ENCODE data around the gene ERAP2. TPM values are rescaled to one million over a fixed set of nuclear protein-coding genes. Genes with fewer than 3 reads are reported as not detected.

The ERAP2 gene
- total and polyA plus RNA-seq, 4 donors, result 2.9 to 5.7 (median 4.1) TPM

- no peaks in the 10 kb centered on the region for H3K36me3 ChIP-seq (ENCODE audit: control insufficient read depth, insufficient read depth, low read length)
- H3K9me3 ChIP-seq (ENCODE audit: control insufficient read depth, insufficient read depth, low read length), result no peaks in the 10 kb centered on the region
- no CpG with 5 or more reads among the region's 3 CpGs for WGBS (ENCODE audit: insufficient coverage)
- H3K27me3 ChIP-seq (ENCODE audit: control insufficient read depth, insufficient read depth, low read length), result no peaks in the 10 kb centered on the region
- no peak overlapping the region for H3K4me3 ChIP-seq (ENCODE audit: low read depth, low read length)
- H3K4me1 ChIP-seq (ENCODE audit: control insufficient read depth, insufficient read depth, low read length), result no peaks in the 10 kb centered on the region
- no peak overlapping the region for H3K27ac ChIP-seq (ENCODE audit: low read depth, low read length)
- no peak for DNase-seq (ENCODE audit: low read depth in 4 of 6, low spot score in 6 of 6)
Measured at GRCh38 chr5:96952118-96952750, 75.9 kb downstream of the ERAP2 start.

- no peak overlapping the region for H3K27ac ChIP-seq (ENCODE audit: low read depth, low read length)
Measured at GRCh38 chr5:96952974-96953730, 76.9 kb downstream of the ERAP2 start.

GRCh38 chr5:96957254-96958049, 81.2 kb downstream of the ERAP2 start:
- Histone ChIP-seq H3K4me3 (ENCODE audit: low read depth, low read length) (no peak overlapping the region), H3K36me3 (ENCODE audit: control insufficient read depth, insufficient read depth, low read length) (no peaks in the 10 kb centered on the region), H3K27ac (ENCODE audit: low read depth, low read length) (no peak overlapping the region), H3K4me1 (ENCODE audit: control insufficient read depth, insufficient read depth, low read length) (no peaks in the 10 kb centered on the region), H3K27me3 (ENCODE audit: control insufficient read depth, insufficient read depth, low read length) (no peaks in the 10 kb centered on the region), H3K9me3 (ENCODE audit: control insufficient read depth, insufficient read depth, low read length) (no peaks in the 10 kb centered on the region)
- DNase-seq (ENCODE audit: low read depth in 4 of 6, low spot score in 6 of 6), result no peak
- 90% methylated on average over 2 of the region's 4 CpGs for WGBS (ENCODE audit: insufficient coverage)

More at GRCh38 chr5:96952974-96953730, 76.9 kb downstream of the ERAP2 start:
- DNase-seq (ENCODE audit: low read depth in 4 of 6, low spot score in 6 of 6), result no peak
- WGBS (ENCODE audit: insufficient coverage), result no CpG with 5 or more reads among the region's 7 CpGs
- Histone ChIP-seq H3K36me3 (ENCODE audit: control insufficient read depth, insufficient read depth, low read length) (no peaks in the 10 kb centered on the region), H3K9me3 (ENCODE audit: control insufficient read depth, insufficient read depth, low read length) (no peaks in the 10 kb centered on the region), H3K27me3 (ENCODE audit: control insufficient read depth, insufficient read depth, low read length) (no peaks in the 10 kb centered on the region), H3K4me1 (ENCODE audit: control insufficient read depth, insufficient read depth, low read length) (no peaks in the 10 kb centered on the region), H3K4me3 (ENCODE audit: low read depth, low read length) (no peak overlapping the region)

- Histone ChIP-seq H3K27ac (ENCODE audit: low read depth, low read length) (no peak overlapping the region), H3K4me1 (ENCODE audit: control insufficient read depth, insufficient read depth, low read length) (no peaks in the 10 kb centered on the region), H3K4me3 (ENCODE audit: low read depth, low read length) (no peak overlapping the region), H3K36me3 (ENCODE audit: control insufficient read depth, insufficient read depth, low read length) (no peaks in the 10 kb centered on the region), H3K9me3 (ENCODE audit: control insufficient read depth, insufficient read depth, low read length) (no peaks in the 10 kb centered on the region), H3K27me3 (ENCODE audit: control insufficient read depth, insufficient read depth, low read length) (no peaks in the 10 kb centered on the region)
- 93% methylated on average over 4 of the region's 5 CpGs for WGBS (ENCODE audit: insufficient coverage)
- DNase-seq (ENCODE audit: low read depth in 4 of 6, low spot score in 6 of 6), result no peak
Measured at GRCh38 chr5:96958977-96959376, 82.7 kb downstream of the ERAP2 start.

GRCh38 chr5:96961053-96961452, 84.8 kb downstream of the ERAP2 start:
- Histone ChIP-seq H3K4me1 (ENCODE audit: control insufficient read depth, insufficient read depth, low read length) (no peaks in the 10 kb centered on the region), H3K4me3 (ENCODE audit: low read depth, low read length) (no peak overlapping the region), H3K9me3 (ENCODE audit: control insufficient read depth, insufficient read depth, low read length) (no peaks in the 10 kb centered on the region), H3K27ac (ENCODE audit: low read depth, low read length) (no peak overlapping the region), H3K27me3 (ENCODE audit: control insufficient read depth, insufficient read depth, low read length) (no peaks in the 10 kb centered on the region), H3K36me3 (ENCODE audit: control insufficient read depth, insufficient read depth, low read length) (no peaks in the 10 kb centered on the region)
- DNase-seq (ENCODE audit: low read depth in 4 of 6, low spot score in 6 of 6), result no peak
- WGBS (ENCODE audit: insufficient coverage), result no CpG with 5 or more reads among the region's 1 CpG

- H3K4me3 ChIP-seq (ENCODE audit: low read depth, low read length), result no peak overlapping the region
- H3K27me3 ChIP-seq (ENCODE audit: control insufficient read depth, insufficient read depth, low read length), result no peaks in the 10 kb centered on the region
- no peaks in the 10 kb centered on the region for H3K36me3 ChIP-seq (ENCODE audit: control insufficient read depth, insufficient read depth, low read length)
- H3K27ac ChIP-seq (ENCODE audit: low read depth, low read length), result no peak overlapping the region
- H3K9me3 ChIP-seq (ENCODE audit: control insufficient read depth, insufficient read depth, low read length), result no peaks in the 10 kb centered on the region
- no peaks in the 10 kb centered on the region for H3K4me1 ChIP-seq (ENCODE audit: control insufficient read depth, insufficient read depth, low read length)
- peak in 1 of 6 donors; percentile 56 for DNase-seq (ENCODE audit: low read depth in 4 of 6, low spot score in 6 of 6)
- 60% methylated on average over 1 of the region's 4 CpGs for WGBS (ENCODE audit: insufficient coverage)
Measured at GRCh38 chr5:96962540-96962991, 86.3 kb downstream of the ERAP2 start.

- Histone ChIP-seq H3K4me1 (ENCODE audit: control insufficient read depth, insufficient read depth, low read length) (no peaks in the 10 kb centered on the region), H3K27ac (ENCODE audit: low read depth, low read length) (no peak overlapping the region), H3K36me3 (ENCODE audit: control insufficient read depth, insufficient read depth, low read length) (no peaks in the 10 kb centered on the region), H3K4me3 (ENCODE audit: low read depth, low read length) (no peak overlapping the region), H3K9me3 (ENCODE audit: control insufficient read depth, insufficient read depth, low read length) (no peaks in the 10 kb centered on the region), H3K27me3 (ENCODE audit: control insufficient read depth, insufficient read depth, low read length) (no peaks in the 10 kb centered on the region)
- 82% methylated on average over 3 of the region's 3 CpGs for WGBS (ENCODE audit: insufficient coverage)
- DNase-seq (ENCODE audit: low read depth in 4 of 6, low spot score in 6 of 6), result peak in 1 of 6 donors; percentile 11
Measured at GRCh38 chr5:96963267-96963666, 87.0 kb downstream of the ERAP2 start.

- H3K4me1 ChIP-seq (ENCODE audit: control insufficient read depth, insufficient read depth, low read length), result peaks cover 3% of the 10 kb centered on the region
- H3K36me3 ChIP-seq (ENCODE audit: control insufficient read depth, insufficient read depth, low read length), result no peaks in the 10 kb centered on the region
- no peak for DNase-seq (ENCODE audit: low read depth in 4 of 6, low spot score in 6 of 6)
- no peaks in the 10 kb centered on the region for H3K27me3 ChIP-seq (ENCODE audit: control insufficient read depth, insufficient read depth, low read length)
- H3K4me3 ChIP-seq (ENCODE audit: low read depth, low read length), result no peak overlapping the region
- no peak overlapping the region for H3K27ac ChIP-seq (ENCODE audit: low read depth, low read length)
- H3K9me3 ChIP-seq (ENCODE audit: control insufficient read depth, insufficient read depth, low read length), result no peaks in the 10 kb centered on the region
- WGBS (ENCODE audit: insufficient coverage), result no CpG with 5 or more reads among the region's 4 CpGs
Measured at GRCh38 chr5:96966801-96967200, 90.5 kb downstream of the ERAP2 start.

GRCh38 chr5:96967400-96967799, 91.1 kb downstream of the ERAP2 start:
- Histone ChIP-seq H3K27ac (ENCODE audit: low read depth, low read length) (no peak overlapping the region), H3K4me1 (ENCODE audit: control insufficient read depth, insufficient read depth, low read length) (peaks cover 3% of the 10 kb centered on the region), H3K4me3 (ENCODE audit: low read depth, low read length) (no peak overlapping the region), H3K27me3 (ENCODE audit: control insufficient read depth, insufficient read depth, low read length) (no peaks in the 10 kb centered on the region), H3K9me3 (ENCODE audit: control insufficient read depth, insufficient read depth, low read length) (no peaks in the 10 kb centered on the region), H3K36me3 (ENCODE audit: control insufficient read depth, insufficient read depth, low read length) (no peaks in the 10 kb centered on the region)
- no peak for DNase-seq (ENCODE audit: low read depth in 4 of 6, low spot score in 6 of 6)
- no CpG with 5 or more reads among the region's 1 CpG for WGBS (ENCODE audit: insufficient coverage)
